Muscle of back (tissue), 11 donors: ENCODE measurements around the gene DUOX2. TPM values are rescaled to one million over a fixed set of nuclear protein-coding genes. Genes with fewer than 3 reads are reported as not detected.
"Not testable (repeated sequence)": the region's sequence is repeated elsewhere in the genome, so short reads cannot be mapped to it uniquely, and the experiment has no call there.

Experiments
- DNase-seq, 3 donors: peaks; one replicate each; pipeline versions ENCODE4 v3.0.0 to v3.0.0-alpha.2; 2013
- polyA plus RNA-seq, 10 donors: library from polyadenylated mRNA; unstranded; fragments of 120-200 nt; gene quantifications; one replicate each; pipeline ENCODE4 v1.2.1, GENCODE V29; 2013; ENCODE audit not compliant: insufficient read length in 10 of 10

DUOX2 gene
- polyA plus RNA-seq, 10 donors = 0.03 to 0.42 (median 0.19) TPM; not detected in 5

- DNase-seq = no peak
Observed at GRCh38 chr15:45139770-45140169, 25.8 kb upstream of the DUOX2 start.

- DNase-seq = no peak
Observed at GRCh38 chr15:45138814-45139765, 25.1 kb upstream of the DUOX2 start.

- no peak for DNase-seq
Observed at GRCh38 chr15:45137703-45138102, 23.7 kb upstream of the DUOX2 start.

GRCh38 chr15:45136378-45136764, 22.4 kb upstream of the DUOX2 start:
- DNase-seq = no peak

- DNase-seq = not testable (repeated sequence)
Observed at GRCh38 chr15:45135705-45136377, 21.9 kb upstream of the DUOX2 start.

- DNase-seq = no peak
Observed at GRCh38 chr15:45134682-45135604, 21.0 kb upstream of the DUOX2 start.

- no peak for DNase-seq
Observed at GRCh38 chr15:45134046-45134445, 20.1 kb upstream of the DUOX2 start.

GRCh38 chr15:45133561-45133920, 19.6 kb upstream of the DUOX2 start:
- DNase-seq = no peak

DNA sequence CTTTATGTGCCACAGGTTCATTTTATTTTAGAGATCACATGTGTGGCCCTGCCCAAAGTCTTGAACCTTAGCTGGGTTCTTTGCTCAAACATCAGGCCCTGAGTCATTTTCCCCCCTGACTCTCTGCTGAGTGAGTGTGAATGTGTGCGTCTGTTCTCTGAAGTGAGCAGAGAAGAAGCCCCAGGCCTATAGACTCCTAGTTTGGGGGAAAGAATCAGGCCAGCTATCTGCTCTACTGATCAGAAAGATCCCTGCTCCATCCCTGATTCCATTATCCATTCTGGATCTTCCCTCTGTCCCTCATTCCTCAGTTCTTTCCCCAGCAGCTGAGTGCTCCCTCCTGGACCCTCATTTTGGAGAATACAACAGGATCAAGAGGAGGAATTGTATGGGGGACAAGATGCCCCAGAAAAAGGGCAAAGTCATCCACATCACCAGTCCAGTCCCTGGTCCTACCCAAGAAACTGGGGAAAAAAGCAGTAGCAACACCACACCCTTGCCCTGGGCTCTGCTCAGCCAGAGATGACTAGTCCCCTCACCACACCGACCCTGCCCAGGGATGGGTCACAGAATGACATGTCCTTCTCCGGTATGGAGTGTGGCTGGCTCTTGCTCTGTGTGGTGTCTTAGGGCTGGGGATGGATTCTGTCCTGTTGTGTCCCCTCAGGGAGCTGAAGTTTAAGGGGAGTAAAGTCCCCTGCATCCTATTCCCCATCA, 19.0 kb upstream of the DUOX2 start:
- no peak for DNase-seq

DNA sequence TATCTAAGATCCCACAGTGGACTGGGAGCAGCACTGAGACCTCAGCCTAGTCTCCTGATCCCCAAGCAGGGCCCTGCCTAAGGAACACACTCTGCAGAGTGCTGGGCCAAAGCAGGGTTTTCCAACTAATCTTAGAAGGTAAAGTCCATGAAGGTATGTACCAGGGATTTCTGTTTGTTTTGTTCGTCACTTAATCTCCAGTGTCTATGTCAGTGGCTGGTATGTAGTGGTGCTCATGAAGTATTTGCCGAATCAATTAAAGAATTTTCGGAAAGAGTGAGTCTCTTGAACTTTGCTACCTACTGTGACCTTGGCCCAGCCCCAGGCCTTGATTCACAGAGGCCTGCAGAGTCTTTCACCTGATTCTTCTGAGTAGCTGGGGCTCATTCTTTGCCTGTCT, 17.5 kb upstream of the DUOX2 start:
- no peak for DNase-seq

DNA sequence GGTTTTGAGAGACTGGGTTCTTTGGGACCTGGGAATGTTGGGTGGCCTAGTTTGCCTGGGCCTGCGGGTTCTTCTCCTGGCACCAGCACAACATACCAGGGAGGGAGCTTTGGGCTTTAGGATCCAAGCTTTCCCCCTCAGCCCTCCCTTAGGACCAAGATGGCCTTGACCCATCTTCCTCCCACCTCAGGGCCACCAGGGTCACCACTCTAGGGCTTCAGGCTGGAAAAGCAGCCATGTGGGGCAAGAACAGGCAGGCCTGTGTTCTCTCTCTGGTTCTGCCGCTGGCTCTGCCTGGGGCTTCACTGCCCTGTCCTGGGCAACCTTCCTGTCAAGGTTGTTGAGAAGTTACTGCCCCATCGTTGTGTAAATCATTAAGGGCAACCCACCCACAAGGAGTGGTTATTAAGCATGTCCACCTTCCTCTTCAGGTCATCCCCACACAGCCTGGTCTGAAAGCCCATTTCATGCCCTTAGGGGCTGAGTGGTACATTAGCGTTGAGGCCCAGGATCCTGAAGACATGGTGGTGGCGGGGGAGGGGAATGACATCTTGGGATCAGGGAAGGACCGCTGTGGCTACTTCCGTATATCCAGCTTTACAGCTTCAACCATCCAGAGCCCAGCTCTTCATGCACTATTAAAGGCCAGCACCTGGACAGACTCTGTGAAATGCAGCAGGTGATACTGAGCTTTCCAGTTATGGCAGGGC, 16.5 kb upstream of the DUOX2 start:
- DNase-seq = no peak

- peak in 1 of 3 donors; percentile 25 for DNase-seq
Observed at GRCh38 chr15:45129651-45130129, 15.7 kb upstream of the DUOX2 start, which contains the start of the genes DUOX1 and DUOXA1. TSS of gene DUOX1 (plus strand) at chr15:45129994. CDS start at chr15:45131967, 1,973 bp downstream. TSS of gene DUOXA1 (minus strand) at chr15:45129879. CDS start at chr15:45123014, 6,865 bp downstream.

- DNase-seq = no peak
Observed at GRCh38 chr15:45128971-45129639, 15.1 kb upstream of the DUOX2 start.

DNA sequence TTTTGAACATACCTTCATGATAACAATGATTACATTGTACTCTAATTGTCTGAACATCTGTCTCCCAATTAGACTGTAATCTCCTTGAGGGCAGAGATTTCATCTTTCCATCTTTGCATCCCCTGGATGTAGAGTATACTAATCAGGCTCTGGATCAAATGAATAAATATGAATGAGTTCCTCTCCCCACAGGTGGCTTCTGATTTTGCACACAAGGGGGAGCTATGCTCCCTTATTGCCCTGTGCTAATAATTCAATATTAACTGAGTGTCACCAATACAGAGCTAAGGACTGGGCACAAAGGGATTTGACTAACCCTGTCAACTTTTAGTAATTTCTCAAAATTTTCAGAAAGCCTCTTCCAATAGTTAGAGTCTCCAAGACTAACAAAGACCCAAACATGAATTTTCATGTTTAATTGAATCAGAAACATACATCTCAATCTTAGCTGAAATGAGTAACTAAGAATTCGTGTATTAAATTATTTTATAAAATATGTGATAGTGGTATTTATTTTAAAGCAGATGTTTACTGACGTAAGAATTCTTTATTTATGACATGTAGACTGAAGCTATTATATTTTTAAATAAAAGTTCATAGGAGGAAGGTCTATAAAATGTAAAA, 12.7 kb upstream of the DUOX2 start:
- DNase-seq = no peak

- no peak for DNase-seq
Observed at GRCh38 chr15:45123397-45123796, 9.4 kb upstream of the DUOX2 start.

DNA sequence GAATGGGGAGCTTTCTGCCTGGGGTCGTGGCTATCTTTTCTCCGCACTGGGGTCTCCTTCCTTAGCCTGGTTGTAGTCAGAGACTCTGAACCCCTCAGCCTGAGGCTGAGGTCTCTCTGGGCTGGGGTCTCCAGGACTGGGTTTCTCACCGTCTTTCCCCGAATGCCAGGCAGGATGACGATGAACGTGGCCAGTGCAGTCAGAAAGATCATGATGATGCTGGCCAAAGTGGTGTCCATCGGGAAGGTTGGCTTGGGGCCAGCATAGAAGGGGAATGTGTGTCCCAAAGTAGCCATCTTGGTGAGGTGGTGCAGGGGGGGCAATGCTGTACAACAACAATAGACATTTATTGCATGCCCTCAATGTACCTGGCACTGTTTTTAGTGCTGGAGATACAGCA, 8.7 kb upstream of the DUOX2 start:
- DNase-seq = no peak

- DNase-seq = peak in 1 of 3 donors; percentile 71
Observed at GRCh38 chr15:45121706-45122417, 7.9 kb upstream of the DUOX2 start.

GRCh38 chr15:45121020-45121419, 7.0 kb upstream of the DUOX2 start:
- DNase-seq = no peak
